Naive thymus-derived CD4-positive, alpha-beta T cell (primary cell): Measurements from ENCODE around the gene CD8B2. TPM values are rescaled to one million over a fixed set of nuclear protein-coding genes. Genes with fewer than 3 reads are reported as not detected.
"Not testable (repeated sequence)": the region's sequence is repeated elsewhere in the genome, so short reads cannot be mapped to it uniquely, and the experiment has no call there.

Source experiments
- ATAC-seq: fragments of 150-1000 bp; cut with Tn5 transposase; 2 replicates; pipeline ENCODE4 v1.10.0; 2021; ENCODE audit warnings: mild to moderate bottlenecking, moderate library complexity
- CTCF ChIA-PET: fragments of 350-600 bp; sonication (Branson Sonifier 250); formaldehyde crosslinking; loops from one replicate; lab custom pipeline; 2021; ENCODE audit warnings: antibody characterized with exemption; lab: Charles Lee
- POLR2A ChIA-PET: fragments of 350-600 bp; sonication (Branson Sonifier 250); formaldehyde crosslinking; loops from one replicate; lab custom pipeline; 2021; ENCODE audit warnings: antibody characterized with exemption, inconsistent platforms; lab: Charles Lee
- DNase-seq, 9 donors: peaks; one replicate each; pipeline versions ENCODE4 v3.0.0 to v3.0.0-alpha.2; 2020 to 2022; ENCODE audit warnings: mixed read lengths in 1 of 9
- H3K27ac ChIP-seq: one replicate; pipeline ENCODE4 v1.7.0; 2013; ENCODE audit warnings: mild to moderate bottlenecking, low read depth, low read length, moderate library complexity
- H3K27me3 ChIP-seq, 2 donors: one replicate each; pipeline ENCODE4 v1.7.0; 2013; ENCODE audit warnings: low read length in 2 of 2, mild to moderate bottlenecking in 2 of 2, moderate library complexity in 2 of 2; ENCODE audit not compliant: control insufficient read depth in 2 of 2, insufficient read depth in 2 of 2
- H3K36me3 ChIP-seq, 3 experiments: 1 replicate in 2 of 3; 2 replicates in 1 of 3; pipeline ENCODE4 v1.7.0; 2013; ENCODE audit warnings: low read length in 3 of 3, mild to moderate bottlenecking in 3 of 3, moderate library complexity in 1 of 3; ENCODE audit not compliant: insufficient read depth in 3 of 3, control insufficient read depth in 2 of 3
- H3K4me1 ChIP-seq, 2 donors: one replicate each; pipeline ENCODE4 v1.7.0; 2013; ENCODE audit warnings: low read length in 2 of 2, mild to moderate bottlenecking in 2 of 2, moderate library complexity in 1 of 2; ENCODE audit not compliant: control insufficient read depth in 2 of 2, insufficient read depth in 2 of 2
- H3K4me3 ChIP-seq: 2 replicates; pipeline ENCODE4 v1.7.0; 2013; ENCODE audit warnings: mild to moderate bottlenecking, low read length
- H3K9me3 ChIP-seq, 3 experiments: 1 replicate in 2 of 3; 2 replicates in 1 of 3; pipeline ENCODE4 v1.7.0; 2013; ENCODE audit warnings: low read length in 3 of 3; ENCODE audit not compliant: control insufficient read depth in 2 of 3
- H3K27ac Mint-ChIP-seq, 9 donors: one replicate each; pipeline ENCODE4 v1.8.0; 2020 to 2022; ENCODE audit warnings: mixed read lengths in 9 of 9, mild to moderate bottlenecking in 8 of 9, moderate library complexity in 5 of 9, inconsistent platforms in 2 of 9
- H3K27me3 Mint-ChIP-seq, 5 donors: one replicate each; pipeline ENCODE4 v1.8.0; 2021 to 2022; ENCODE audit warnings: mixed read lengths in 5 of 5, mild to moderate bottlenecking in 1 of 5
- H3K36me3 Mint-ChIP-seq, 5 donors: one replicate each; pipeline ENCODE4 v1.8.0; 2020 to 2022; ENCODE audit warnings: mixed read lengths in 5 of 5, mild to moderate bottlenecking in 3 of 5, inconsistent platforms in 1 of 5
- H3K4me1 Mint-ChIP-seq, 7 donors: one replicate each; pipeline ENCODE4 v1.8.0; 2020 to 2022; ENCODE audit warnings: mixed read lengths in 7 of 7, mild to moderate bottlenecking in 3 of 7, inconsistent platforms in 1 of 7
- H3K4me3 Mint-ChIP-seq, 10 donors: one replicate each; pipeline ENCODE4 v1.8.0; 2020 to 2022; ENCODE audit warnings: mild to moderate bottlenecking in 10 of 10, mixed read lengths in 10 of 10, moderate library complexity in 6 of 10, inconsistent platforms in 2 of 10
- H3K9me3 Mint-ChIP-seq, 11 donors: one replicate each; pipeline ENCODE4 v1.8.0; 2020 to 2022; ENCODE audit warnings: mixed read lengths in 11 of 11, mild to moderate bottlenecking in 4 of 11, inconsistent platforms in 1 of 11, moderate library complexity in 1 of 11
- intact Hi-C, 2 donors: fragments of 100-400 bp; cut with micrococcal nuclease; formaldehyde crosslinking; loops; one replicate each; pipeline ENCODE4 v1.15.1; 2023
- polyA plus RNA-seq, 2 donors: library from polyadenylated mRNA; unstranded; fragments of 300-500 nt; fragmentation: Illumina TruSeq; gene quantifications; one replicate each; pipeline ENCODE4 v1.2.3, GENCODE V29; 2021
- total RNA-seq, 6 experiments: library from RNA in 5 of 6; stranded (reverse) in 5 of 6; gene quantifications; 1 replicate in 5 of 6; 2 replicates in 1 of 6; pipeline ENCODE4 v1.2.3 and lab custom pipeline; 2021 to 2026

The CD8B2 gene
- total and polyA plus RNA-seq, 7 experiments from 2014 or later: 0.64 TPM; not detected in 6

DNA sequence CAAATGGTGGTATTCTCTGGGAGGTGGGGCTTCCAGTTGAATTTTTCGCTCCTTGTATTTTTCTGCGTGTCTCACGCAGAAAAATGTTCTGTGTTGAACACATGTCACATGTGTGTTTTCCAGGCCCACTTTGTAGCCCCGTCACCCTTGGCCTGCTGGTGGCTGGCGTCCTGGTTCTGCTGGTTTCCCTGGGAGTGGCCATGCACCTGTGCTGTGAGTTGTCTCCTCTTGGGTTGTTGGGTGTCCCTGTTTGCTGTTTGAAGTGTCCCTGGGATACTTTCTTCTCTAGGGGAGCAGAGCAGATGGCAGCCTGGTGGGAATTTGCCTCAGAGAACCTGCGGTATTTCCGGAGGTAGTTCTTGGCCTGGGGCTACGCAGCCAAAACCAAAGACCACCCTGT is 15.2 kb downstream of the CD8B2 start:
- H3K27me3 ChIP-seq, DNase-seq, CTCF ChIA-PET, H3K4me3 ChIP-seq, H3K36me3 ChIP-seq, POLR2A ChIA-PET, H3K4me1 Mint-ChIP-seq, H3K36me3 Mint-ChIP-seq, H3K4me1 ChIP-seq, intact Hi-C loops, H3K27me3 Mint-ChIP-seq, H3K9me3 Mint-ChIP-seq, H3K27ac Mint-ChIP-seq, H3K4me3 Mint-ChIP-seq, H3K9me3 ChIP-seq, H3K27ac ChIP-seq, ATAC-seq: not testable (repeated sequence)

- ATAC-seq, H3K36me3 ChIP-seq, H3K4me3 Mint-ChIP-seq, intact Hi-C loops, H3K27ac Mint-ChIP-seq, H3K27me3 Mint-ChIP-seq, H3K27me3 ChIP-seq, H3K36me3 Mint-ChIP-seq, H3K4me3 ChIP-seq, H3K9me3 ChIP-seq, H3K9me3 Mint-ChIP-seq, CTCF ChIA-PET, H3K4me1 ChIP-seq, POLR2A ChIA-PET, DNase-seq, H3K4me1 Mint-ChIP-seq, H3K27ac ChIP-seq: not testable (repeated sequence)
Measured at GRCh38 chr2:106504192-106504591, 17.0 kb downstream of the CD8B2 start.

- H3K4me3 Mint-ChIP-seq, H3K36me3 ChIP-seq, intact Hi-C loops, H3K27me3 ChIP-seq, H3K27ac ChIP-seq, H3K36me3 Mint-ChIP-seq, H3K4me1 Mint-ChIP-seq, H3K27me3 Mint-ChIP-seq, H3K27ac Mint-ChIP-seq, H3K9me3 ChIP-seq, DNase-seq, H3K4me1 ChIP-seq, H3K4me3 ChIP-seq, CTCF ChIA-PET, ATAC-seq, H3K9me3 Mint-ChIP-seq, POLR2A ChIA-PET: not testable (repeated sequence)
Measured at GRCh38 chr2:106504787-106505186, 17.6 kb downstream of the CD8B2 start.

- intact Hi-C loops, H3K36me3 Mint-ChIP-seq, CTCF ChIA-PET, H3K9me3 ChIP-seq, H3K4me1 ChIP-seq, DNase-seq, H3K27me3 Mint-ChIP-seq, H3K27me3 ChIP-seq, H3K4me3 Mint-ChIP-seq, H3K27ac ChIP-seq, H3K36me3 ChIP-seq, H3K4me3 ChIP-seq, H3K4me1 Mint-ChIP-seq, H3K9me3 Mint-ChIP-seq, POLR2A ChIA-PET, ATAC-seq: not testable (repeated sequence)
- H3K27ac Mint-ChIP-seq: peak overlapping the region in 1 of 9 donors; percentile 26
Measured at GRCh38 chr2:106506002-106506687, 19.0 kb downstream of the CD8B2 start.

GRCh38 chr2:106508660-106509373 is 21.7 kb downstream of the CD8B2 start:
- H3K36me3 ChIP-seq, DNase-seq, CTCF ChIA-PET, H3K4me3 ChIP-seq, H3K9me3 ChIP-seq, intact Hi-C loops, H3K36me3 Mint-ChIP-seq, H3K27ac Mint-ChIP-seq, H3K4me1 ChIP-seq, H3K9me3 Mint-ChIP-seq, H3K27me3 Mint-ChIP-seq, ATAC-seq, H3K27ac ChIP-seq, H3K4me3 Mint-ChIP-seq, POLR2A ChIA-PET, H3K27me3 ChIP-seq: not testable (repeated sequence)
- peaks cover 0 to 13% (median 8%) of the 10 kb centered on the region in 7 donors for H3K4me1 Mint-ChIP-seq

- intact Hi-C loops, H3K4me3 Mint-ChIP-seq, H3K4me1 ChIP-seq, H3K27me3 Mint-ChIP-seq, H3K36me3 ChIP-seq, H3K9me3 Mint-ChIP-seq, H3K27ac Mint-ChIP-seq, DNase-seq, CTCF ChIA-PET, H3K36me3 Mint-ChIP-seq, H3K27me3 ChIP-seq, H3K4me3 ChIP-seq, H3K9me3 ChIP-seq, H3K27ac ChIP-seq, POLR2A ChIA-PET, ATAC-seq: not testable (repeated sequence)
- peaks cover 0 to 13% (median 8%) of the 10 kb centered on the region in 7 donors for H3K4me1 Mint-ChIP-seq
Measured at GRCh38 chr2:106509374-106509770, 22.2 kb downstream of the CD8B2 start.

GRCh38 chr2:106510791-106511190 is 23.6 kb downstream of the CD8B2 start:
- POLR2A ChIA-PET, H3K36me3 ChIP-seq, H3K27ac Mint-ChIP-seq, CTCF ChIA-PET, H3K27ac ChIP-seq, H3K9me3 Mint-ChIP-seq, intact Hi-C loops, H3K9me3 ChIP-seq, ATAC-seq, H3K27me3 ChIP-seq, H3K36me3 Mint-ChIP-seq, H3K4me1 ChIP-seq, DNase-seq, H3K27me3 Mint-ChIP-seq, H3K4me3 ChIP-seq: not testable (repeated sequence)
- Mint-ChIP-seq H3K4me3 (peak overlapping the region in 1 of 10 donors; percentile 32), H3K4me1 (peaks cover 0 to 13% (median 8%) of the 10 kb centered on the region in 7 donors)
